ENCODE data around the gene ADCY2. TPM values are rescaled to one million over a fixed set of nuclear protein-coding genes. Genes with fewer than 3 reads are reported as not detected.

ADCY2 gene
- total and polyA plus RNA-seq, 2 of the 13 experiments (the other 11 are each of a cell fraction or from before 2014, with no cell fraction given), result not detected

DNA sequence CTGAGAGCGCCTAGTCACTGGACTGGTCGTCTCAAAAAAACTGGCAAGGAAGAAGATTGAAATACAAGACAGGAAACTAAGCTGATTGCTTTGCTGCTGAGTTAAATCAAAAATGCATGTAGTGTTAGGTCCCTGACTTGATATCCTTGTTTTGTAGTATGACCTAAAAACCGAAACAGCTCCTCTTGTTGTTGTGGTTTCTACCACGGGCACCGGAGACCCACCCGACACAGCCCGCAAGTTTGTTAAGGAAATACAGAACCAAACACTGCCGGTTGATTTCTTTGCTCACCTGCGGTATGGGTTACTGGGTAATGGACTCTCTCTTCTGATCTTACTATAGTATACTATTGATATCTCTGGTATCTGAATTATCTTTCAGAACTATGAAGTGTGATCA lies 477.3 kb downstream of the ADCY2 start:
- FAIRE-seq (no peak), DNase-seq (ENCODE audit: low spot score) (no peak), ATAC-seq (no peak)
- intact Hi-C loops (cut with micrococcal nuclease; ENCODE audit: unreplicated experiment), result loop anchor here (5.0 kb wide), 1 partner anchor 1241 kb away; the partner anchor contains the start of genes NSUN2 and SRD5A1
- CTCF ChIA-PET (ENCODE audit: low intra/inter-chr PET ratio, low total read pairs), result no interaction called here
- Histone ChIP-seq H3K79me2 (ENCODE audit: insufficient read depth, low read length) (peaks cover 81% of the 10 kb centered on the region), H3K27me3 (ENCODE audit: control insufficient read depth in 1 of 2, insufficient read depth in 2 of 2, low read length in 2 of 2) (no peaks in the 10 kb centered on the region; a peak in 1 of 5 replicates), H3K4me2 (ENCODE audit: low read depth, low read length) (no peak overlapping the region), H4K20me1 (ENCODE audit: insufficient read depth, low read length) (peaks cover 15% of the 10 kb centered on the region; the same call in 1 of the 2 replicates), H3K9ac (ENCODE audit: insufficient read depth, low read depth, low read length) (no peak overlapping the region), H3K36me3 (replicated peaks in 1 of 2; ENCODE audit: control insufficient read depth in 1 of 2, insufficient read depth in 2 of 2, low read length in 2 of 2) (peaks cover 7 to 53% of the 10 kb centered on the region in 2 experiments), H3K4me3 (replicated peaks in 1 of 3; ENCODE audit: insufficient read depth in 1 of 3, low read depth in 2 of 3, low read length in 3 of 3) (no peak overlapping the region), H3K9me3 (ENCODE audit: low read length) (no peaks in the 10 kb centered on the region), H3K27ac (ENCODE audit: extremely low read length, insufficient read depth, low read length) (no peak overlapping the region), H3K4me1 (ENCODE audit: insufficient read depth, low read length) (peaks cover 54% of the 10 kb centered on the region), H2AFZ (ENCODE audit: low read length) (no peak overlapping the region)
- POLR2A ChIA-PET, result interaction anchor here (1.9 kb wide), 1 partner anchor 23 kb away, joined by 4 read pairs; the partner anchor contains the start of gene CFAP90
- no TSS peak for BruUV-seq (replicated peaks)
- 95% methylated on average over 9 of the region's 9 CpGs for WGBS (ENCODE audit: low lambda C conversion rate)
- in situ Hi-C loops (cut with HindIII; ENCODE audit: extremely low pct_ligation_motif_present, low pct_unique_long_range_greater_than_20kb), result no loop called here
- TF ChIP-seq ZFYVE20 (CRISPR knock-in tag; IDR thresholded peaks at IDR 0.05; ENCODE audit: borderline replicate concordance, low read depth), result no peak
- TF ChIP-seq, protein P1, sequence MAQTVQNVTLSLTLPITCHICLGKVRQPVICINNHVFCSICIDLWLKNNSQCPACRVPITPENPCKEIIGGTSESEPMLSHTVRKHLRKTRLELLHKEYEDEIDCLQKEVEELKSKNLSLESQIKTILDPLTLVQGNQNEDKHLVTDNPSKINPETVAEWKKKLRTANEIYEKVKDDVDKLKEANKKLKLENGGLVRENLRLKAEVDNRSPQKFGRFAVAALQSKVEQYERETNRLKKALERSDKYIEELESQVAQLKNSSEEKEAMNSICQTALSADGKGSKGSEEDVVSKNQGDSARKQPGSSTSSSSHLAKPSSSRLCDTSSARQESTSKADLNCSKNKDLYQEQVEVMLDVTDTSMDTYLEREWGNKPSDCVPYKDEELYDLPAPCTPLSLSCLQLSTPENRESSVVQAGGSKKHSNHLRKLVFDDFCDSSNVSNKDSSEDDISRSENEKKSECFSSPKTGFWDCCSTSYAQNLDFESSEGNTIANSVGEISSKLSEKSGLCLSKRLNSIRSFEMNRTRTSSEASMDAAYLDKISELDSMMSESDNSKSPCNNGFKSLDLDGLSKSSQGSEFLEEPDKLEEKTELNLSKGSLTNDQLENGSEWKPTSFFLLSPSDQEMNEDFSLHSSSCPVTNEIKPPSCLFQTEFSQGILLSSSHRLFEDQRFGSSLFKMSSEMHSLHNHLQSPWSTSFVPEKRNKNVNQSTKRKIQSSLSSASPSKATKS (CRISPR knock-in tag; IDR thresholded peaks at IDR 0.05), result no peak
- TF ChIP-seq, protein P2, sequence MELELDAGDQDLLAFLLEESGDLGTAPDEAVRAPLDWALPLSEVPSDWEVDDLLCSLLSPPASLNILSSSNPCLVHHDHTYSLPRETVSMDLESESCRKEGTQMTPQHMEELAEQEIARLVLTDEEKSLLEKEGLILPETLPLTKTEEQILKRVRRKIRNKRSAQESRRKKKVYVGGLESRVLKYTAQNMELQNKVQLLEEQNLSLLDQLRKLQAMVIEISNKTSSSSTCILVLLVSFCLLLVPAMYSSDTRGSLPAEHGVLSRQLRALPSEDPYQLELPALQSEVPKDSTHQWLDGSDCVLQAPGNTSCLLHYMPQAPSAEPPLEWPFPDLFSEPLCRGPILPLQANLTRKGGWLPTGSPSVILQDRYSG (CRISPR knock-in tag; IDR thresholded peaks at IDR 0.05), result no peak
- no peak for TF ChIP-seq ZNF235 (CRISPR knock-in tag; IDR thresholded peaks at IDR 0.05; ENCODE audit: borderline replicate concordance)
- TF ChIP-seq JUN (CRISPR knock-in tag; IDR thresholded peaks at IDR 0.05), result no peak
- no peak for TF ChIP-seq ZNF652 (CRISPR knock-in tag; IDR thresholded peaks at IDR 0.05; ENCODE audit: borderline replicate concordance, low read depth)
- no peak for TF ChIP-seq MAFF (IDR thresholded peaks at IDR 0.05; ENCODE audit: low read depth, low read length)
- no peak for TF ChIP-seq SP140L (CRISPR knock-in tag; IDR thresholded peaks at IDR 0.05; ENCODE audit: borderline replicate concordance)
- no peak for TF ChIP-seq ZNF441 (CRISPR knock-in tag; IDR thresholded peaks at IDR 0.05; ENCODE audit: borderline replicate concordance)
- no peak for TF ChIP-seq ZNF543 (CRISPR knock-in tag; IDR thresholded peaks at IDR 0.05)
- no peak for TF ChIP-seq SMAD1 (CRISPR knock-in tag; IDR thresholded peaks at IDR 0.05; ENCODE audit: borderline replicate concordance, low read depth)
- TF ChIP-seq, protein P3, sequence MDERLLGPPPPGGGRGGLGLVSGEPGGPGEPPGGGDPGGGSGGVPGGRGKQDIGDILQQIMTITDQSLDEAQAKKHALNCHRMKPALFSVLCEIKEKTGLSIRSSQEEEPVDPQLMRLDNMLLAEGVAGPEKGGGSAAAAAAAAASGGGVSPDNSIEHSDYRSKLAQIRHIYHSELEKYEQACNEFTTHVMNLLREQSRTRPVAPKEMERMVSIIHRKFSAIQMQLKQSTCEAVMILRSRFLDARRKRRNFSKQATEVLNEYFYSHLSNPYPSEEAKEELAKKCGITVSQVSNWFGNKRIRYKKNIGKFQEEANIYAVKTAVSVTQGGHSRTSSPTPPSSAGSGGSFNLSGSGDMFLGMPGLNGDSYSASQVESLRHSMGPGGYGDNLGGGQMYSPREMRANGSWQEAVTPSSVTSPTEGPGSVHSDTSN (CRISPR knock-in tag; IDR thresholded peaks at IDR 0.05), result no peak
- TF ChIP-seq ZBTB42 (CRISPR knock-in tag; IDR thresholded peaks at IDR 0.05), result no peak
- TF ChIP-seq YEATS2 (CRISPR knock-in tag; IDR thresholded peaks at IDR 0.05; ENCODE audit: borderline replicate concordance), result no peak
- TF ChIP-seq KDM1A (CRISPR knock-in tag; IDR thresholded peaks at IDR 0.05), result no peak
- no peak for TF ChIP-seq ZSCAN30 (CRISPR knock-in tag; IDR thresholded peaks at IDR 0.05)
- TF ChIP-seq GRHL1 (CRISPR knock-in tag; conservative IDR thresholded peaks at IDR 0.05), result no peak
- no peak for TF ChIP-seq ZNF550 (CRISPR knock-in tag; IDR thresholded peaks at IDR 0.05; ENCODE audit: borderline replicate concordance)
